Fibroblast of lung (primary cell): Measurements from ENCODE around the gene INSR.

ENCODE experiments used
- EZH2 ChIP-seq: IDR thresholded peaks from 2 replicates; pipeline ENCODE4 v1.5.1; 2012; ENCODE audit warnings: low read length, control low read depth, mild to moderate bottlenecking; ENCODE audit errors: missing control alignments
- TF ChIP-seq, protein P1 (sequence below), 2 donors: IDR thresholded peaks in 1 of 2; conservative IDR thresholded peaks in 1 of 2; 1 replicate in 1 of 2; 2 replicates in 1 of 2; pipeline ENCODE4 v1.5.1; 2011 to 2012; ENCODE audit warnings: low read length in 2 of 2, control low read depth in 1 of 2, inconsistent platforms in 1 of 2, low read depth in 1 of 2, mild to moderate bottlenecking in 1 of 2

DNA sequence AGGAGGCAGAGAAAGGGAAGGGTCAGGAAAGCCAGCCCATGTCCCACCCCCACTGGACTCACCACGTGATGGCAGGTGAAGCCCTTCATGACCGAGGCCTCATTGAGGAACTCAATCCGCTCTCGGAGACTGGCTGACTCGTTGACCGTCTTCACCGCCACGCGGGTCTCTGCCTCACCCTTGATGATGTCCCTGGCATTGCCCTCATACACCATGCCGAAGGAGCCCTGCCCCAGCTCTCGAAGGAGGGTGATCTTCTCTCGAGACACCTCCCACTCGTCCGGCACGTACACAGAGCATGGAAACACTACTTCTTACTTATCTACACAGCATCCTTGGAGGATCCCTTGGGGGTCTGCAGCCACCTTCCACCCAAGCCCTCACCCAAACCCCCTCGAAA is 169.0 kb downstream of the INSR start:
- TF ChIP-seq, protein P1, sequence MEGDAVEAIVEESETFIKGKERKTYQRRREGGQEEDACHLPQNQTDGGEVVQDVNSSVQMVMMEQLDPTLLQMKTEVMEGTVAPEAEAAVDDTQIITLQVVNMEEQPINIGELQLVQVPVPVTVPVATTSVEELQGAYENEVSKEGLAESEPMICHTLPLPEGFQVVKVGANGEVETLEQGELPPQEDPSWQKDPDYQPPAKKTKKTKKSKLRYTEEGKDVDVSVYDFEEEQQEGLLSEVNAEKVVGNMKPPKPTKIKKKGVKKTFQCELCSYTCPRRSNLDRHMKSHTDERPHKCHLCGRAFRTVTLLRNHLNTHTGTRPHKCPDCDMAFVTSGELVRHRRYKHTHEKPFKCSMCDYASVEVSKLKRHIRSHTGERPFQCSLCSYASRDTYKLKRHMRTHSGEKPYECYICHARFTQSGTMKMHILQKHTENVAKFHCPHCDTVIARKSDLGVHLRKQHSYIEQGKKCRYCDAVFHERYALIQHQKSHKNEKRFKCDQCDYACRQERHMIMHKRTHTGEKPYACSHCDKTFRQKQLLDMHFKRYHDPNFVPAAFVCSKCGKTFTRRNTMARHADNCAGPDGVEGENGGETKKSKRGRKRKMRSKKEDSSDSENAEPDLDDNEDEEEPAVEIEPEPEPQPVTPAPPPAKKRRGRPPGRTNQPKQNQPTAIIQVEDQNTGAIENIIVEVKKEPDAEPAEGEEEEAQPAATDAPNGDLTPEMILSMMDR (conservative IDR thresholded peaks at IDR 0.05 in 1 of 2, IDR thresholded peaks at IDR 0.05 in 1 of 2; ENCODE audit: low read depth in 1 of 2, low read length in 2 of 2), result no peak
- TF ChIP-seq EZH2, result no peak
